Skin epidermis (tissue), 12 donors: ENCODE measurements around the gene TMEM145.
"Not testable (repeated sequence)": the region's sequence is repeated elsewhere in the genome, so short reads cannot be mapped to it uniquely, and the experiment has no call there.

Experiments used
- H3K27ac ChIP-seq, 21 experiments: fragments of 200-600 bp; sonication (generic) in 11 of 21; one replicate each; pipeline ENCODE4 v1.5.0; 2020; ENCODE audit warnings: mild to moderate bottlenecking in 3 of 21, inconsistent platforms in 2 of 21, moderate library complexity in 2 of 21
- H3K4me3 ChIP-seq, 7 experiments: fragments of 200-600 bp; sonication (generic) in 2 of 7; one replicate each; pipeline ENCODE4 v1.5.0; 2020; ENCODE audit warnings: inconsistent platforms in 2 of 7, mild to moderate bottlenecking in 2 of 7, moderate library complexity in 1 of 7

Gene TMEM145

GRCh38 chr19:42326969-42327368 lies 13.9 kb downstream of the TMEM145 start:
- Histone ChIP-seq H3K27ac (no peak overlapping the region), H3K4me3 (no peak overlapping the region)

- no peak overlapping the region for H3K27ac ChIP-seq
Observed at GRCh38 chr19:42327381-42327780, 14.3 kb downstream of the TMEM145 start.

GRCh38 chr19:42328106-42328505 lies 15.0 kb downstream of the TMEM145 start:
- H3K4me3 ChIP-seq: no peak overlapping the region
- no peak overlapping the region for H3K27ac ChIP-seq

More at GRCh38 chr19:42327381-42327780, 14.3 kb downstream of the TMEM145 start:
- H3K4me3 ChIP-seq: no peak overlapping the region

GRCh38 chr19:42328854-42329253 lies 15.7 kb downstream of the TMEM145 start:
- Histone ChIP-seq H3K4me3 (no peak overlapping the region), H3K27ac (no peak overlapping the region)

GRCh38 chr19:42330241-42330711 lies 17.2 kb downstream of the TMEM145 start:
- H3K27ac ChIP-seq: no peak overlapping the region
- no peak overlapping the region for H3K4me3 ChIP-seq

GRCh38 chr19:42331333-42331732 lies 18.2 kb downstream of the TMEM145 start:
- H3K4me3 ChIP-seq, H3K27ac ChIP-seq: not testable (repeated sequence)

GRCh38 chr19:42332059-42332458 lies 18.9 kb downstream of the TMEM145 start:
- no peak overlapping the region for H3K4me3 ChIP-seq
- no peak overlapping the region for H3K27ac ChIP-seq

- H3K27ac ChIP-seq: no peak overlapping the region
- H3K4me3 ChIP-seq: no peak overlapping the region
Observed at GRCh38 chr19:42333018-42333417, 19.9 kb downstream of the TMEM145 start.

- Histone ChIP-seq H3K27ac (no peak overlapping the region), H3K4me3 (no peak overlapping the region)
Observed at GRCh38 chr19:42333975-42334696, 21.0 kb downstream of the TMEM145 start.

- H3K27ac ChIP-seq: no peak overlapping the region
- no peak overlapping the region for H3K4me3 ChIP-seq
Observed at GRCh38 chr19:42334697-42335373, 21.7 kb downstream of the TMEM145 start.

GRCh38 chr19:42335374-42335936 lies 22.3 kb downstream of the TMEM145 start:
- H3K27ac ChIP-seq: no peak overlapping the region
- H3K4me3 ChIP-seq: no peak overlapping the region

GRCh38 chr19:42335971-42336370 lies 22.9 kb downstream of the TMEM145 start:
- no peak overlapping the region for H3K27ac ChIP-seq
- no peak overlapping the region for H3K4me3 ChIP-seq

GRCh38 chr19:42339126-42339860 lies 26.2 kb downstream of the TMEM145 start:
- not testable (repeated sequence) for H3K4me3 ChIP-seq, H3K27ac ChIP-seq

- H3K27ac ChIP-seq, H3K4me3 ChIP-seq: not testable (repeated sequence)
Observed at GRCh38 chr19:42339922-42340321, 26.8 kb downstream of the TMEM145 start.

GRCh38 chr19:42343344-42344110 lies 30.4 kb downstream of the TMEM145 start:
- Histone ChIP-seq H3K4me3 (no peak overlapping the region), H3K27ac (no peak overlapping the region)

- Histone ChIP-seq H3K4me3 (no peak overlapping the region), H3K27ac (no peak overlapping the region)
Observed at GRCh38 chr19:42344336-42344893, 31.3 kb downstream of the TMEM145 start.

GRCh38 chr19:42345191-42345812 lies 32.2 kb downstream of the TMEM145 start:
- Histone ChIP-seq H3K4me3 (no peak overlapping the region), H3K27ac (no peak overlapping the region)

GRCh38 chr19:42348211-42348610 lies 35.1 kb downstream of the TMEM145 start:
- Histone ChIP-seq H3K27ac (no peak overlapping the region), H3K4me3 (no peak overlapping the region)
